ENCODE data around the gene VKORC1L1. TPM values are rescaled to one million over a fixed set of nuclear protein-coding genes. Genes with fewer than 3 reads are reported as not detected.
"Not testable (repeated sequence)": the region's sequence is repeated elsewhere in the genome, so short reads cannot be mapped to it uniquely, and the experiment has no call there.

The VKORC1L1 gene
- total and polyA plus RNA-seq, 9 of the 15 experiments (the other 6 are each of a cell fraction or from before 2014, with no cell fraction given), result 6.8 to 36.5 (median 19.3) TPM

DNA sequence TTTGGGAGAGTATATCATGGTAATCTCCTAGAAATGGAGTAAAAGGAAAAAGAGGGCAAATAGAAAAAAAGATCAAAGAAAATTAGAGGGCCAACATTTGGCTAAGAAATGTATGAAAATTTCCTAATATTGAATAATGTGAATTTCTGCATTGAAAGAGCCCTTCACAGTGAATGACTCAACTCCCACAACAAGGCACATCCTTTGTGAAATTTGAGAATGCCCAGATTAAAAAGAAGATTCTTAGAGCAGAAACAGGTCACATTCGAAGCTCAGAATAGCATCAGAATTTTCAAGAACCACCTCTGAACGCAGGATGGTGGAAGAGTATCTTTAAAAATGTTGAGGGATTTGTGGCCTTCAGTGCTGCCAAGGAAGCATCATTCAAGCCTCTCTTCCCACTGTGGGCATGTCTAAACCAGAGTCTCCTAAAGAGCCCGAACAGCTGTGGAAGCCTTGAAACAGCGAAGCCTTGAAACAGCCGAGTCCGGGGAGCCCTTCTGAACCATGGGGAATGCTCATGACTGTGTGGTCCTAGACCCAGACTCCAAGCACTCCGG, 65.5 kb downstream of the VKORC1L1 start:
- ChIA-PET CTCF (ENCODE audit: low intra/inter-chr PET ratio) (no interaction called here), POLR2A (no interaction called here)
- WGBS (ENCODE audit: insufficient coverage, low coverage, missing lambda C conversion rate), result 90% methylated on average over 7 of the region's 7 CpGs
- no peak overlapping the region for H3K9ac ChIP-seq (ENCODE audit: insufficient read depth in 1 of 2, low read depth in 2 of 2, low read length in 2 of 2)
- intact Hi-C loops (cut with micrococcal nuclease), result no loop called here
- H3K27me3 ChIP-seq (ENCODE audit: control insufficient read depth in 2 of 2, insufficient read depth in 2 of 2, low read length in 2 of 2), result no peaks in the 10 kb centered on the region
- peaks cover 37% of the 10 kb centered on the region for H3K79me2 ChIP-seq (ENCODE audit: control insufficient read depth, insufficient read depth, low read length)
- no TSS peak for BruUV-seq (replicated peaks)
- H3K4me1 ChIP-seq (replicated peaks in 1 of 2; ENCODE audit: control insufficient read depth in 2 of 2, insufficient read depth in 2 of 2, low read length in 2 of 2), result no peaks in the 10 kb centered on the region
- FAIRE-seq (no peak), ATAC-seq (no peak), DNase-seq (ENCODE audit: extremely low read depth in 1 of 4, low spot score in 3 of 4) (no peak)
- H4K20me1 ChIP-seq (replicated peaks; ENCODE audit: control insufficient read depth, insufficient read depth, low read length), result no peaks in the 10 kb centered on the region
- no peak overlapping the region for H3K4me2 ChIP-seq (ENCODE audit: insufficient read depth, low read length)
- H3K4me3 ChIP-seq, result no peak overlapping the region
- no peak overlapping the region for H3K27ac ChIP-seq (ENCODE audit: extremely low read depth, low read depth, low read length)
- no peak overlapping the region for H2AFZ ChIP-seq (ENCODE audit: low read depth, low read length)
- H3K9me1 ChIP-seq (ENCODE audit: control insufficient read depth, insufficient read depth, low read length), result no peaks in the 10 kb centered on the region
- peaks cover 30% of the 10 kb centered on the region; the same call in 2 of the 3 replicates for H3K36me3 ChIP-seq (ENCODE audit: control insufficient read depth, insufficient read depth, low read length)
- no peaks in the 10 kb centered on the region for H3K9me3 ChIP-seq (replicated peaks; ENCODE audit: control insufficient read depth, insufficient read depth, low read depth, low read length)
- in situ Hi-C loops (cut with MboI), result no loop called here
- TF ChIP-seq MAFF (IDR thresholded peaks at IDR 0.05; ENCODE audit: low read length), result no peak

GRCh38 chr7:65945787-65946186, 72.9 kb downstream of the VKORC1L1 start:
- 75% methylated on average over 1 of the region's 5 CpGs for WGBS (ENCODE audit: insufficient coverage, low coverage, missing lambda C conversion rate)
- H3K9me1 ChIP-seq (ENCODE audit: control insufficient read depth, insufficient read depth, low read length); H4K20me1 ChIP-seq (replicated peaks; ENCODE audit: control insufficient read depth, insufficient read depth, low read length); POLR2A ChIA-PET; H3K9ac ChIP-seq (ENCODE audit: insufficient read depth in 1 of 2, low read depth in 2 of 2, low read length in 2 of 2); H3K4me1 ChIP-seq (replicated peaks in 1 of 2; ENCODE audit: control insufficient read depth in 2 of 2, insufficient read depth in 2 of 2, low read length in 2 of 2); H3K27me3 ChIP-seq (ENCODE audit: control insufficient read depth in 2 of 2, insufficient read depth in 2 of 2, low read length in 2 of 2); H3K9me3 ChIP-seq (replicated peaks; ENCODE audit: control insufficient read depth, insufficient read depth, low read depth, low read length); CTCF ChIA-PET (ENCODE audit: low intra/inter-chr PET ratio); in situ Hi-C loops (cut with MboI); DNase-seq (ENCODE audit: extremely low read depth in 1 of 4, low spot score in 3 of 4); H3K36me3 ChIP-seq (ENCODE audit: control insufficient read depth, insufficient read depth, low read length); ATAC-seq; H3K27ac ChIP-seq (ENCODE audit: extremely low read depth, low read depth, low read length); intact Hi-C loops (cut with micrococcal nuclease); H3K4me3 ChIP-seq; H3K4me2 ChIP-seq (ENCODE audit: insufficient read depth, low read length); H3K79me2 ChIP-seq (ENCODE audit: control insufficient read depth, insufficient read depth, low read length); H2AFZ ChIP-seq (ENCODE audit: low read depth, low read length); BruUV-seq (replicated peaks): not testable (repeated sequence)
- peak; percentile 15 for FAIRE-seq
